IgD-negative memory B cell (primary cell): ENCODE data around the gene CD55. TPM values are rescaled to one million over a fixed set of nuclear protein-coding genes. Genes with fewer than 3 reads are reported as not detected.

Experiments
- H3K27ac Mint-ChIP-seq, 3 donors: one replicate each; pipeline ENCODE4 v1.8.0; 2020 to 2022; ENCODE audit warnings: mild to moderate bottlenecking in 3 of 3, mixed read lengths in 3 of 3, moderate library complexity in 1 of 3
- H3K27me3 Mint-ChIP-seq: one replicate; pipeline ENCODE4 v1.8.0; 2021; ENCODE audit warnings: mixed read lengths
- H3K36me3 Mint-ChIP-seq: one replicate; pipeline ENCODE4 v1.8.0; 2020; ENCODE audit warnings: mild to moderate bottlenecking, mixed read lengths
- H3K4me1 Mint-ChIP-seq, 3 donors: one replicate each; pipeline ENCODE4 v1.8.0; 2020 to 2022; ENCODE audit warnings: mixed read lengths in 3 of 3, mild to moderate bottlenecking in 1 of 3
- H3K4me3 Mint-ChIP-seq, 4 donors: one replicate each; pipeline ENCODE4 v1.8.0; 2020 to 2022; ENCODE audit warnings: mild to moderate bottlenecking in 4 of 4, mixed read lengths in 4 of 4, moderate library complexity in 3 of 4
- H3K9me3 Mint-ChIP-seq, 3 donors: one replicate each; pipeline ENCODE4 v1.8.0; 2020 to 2021; ENCODE audit warnings: mixed read lengths in 3 of 3, mild to moderate bottlenecking in 1 of 3
- polyA plus RNA-seq: library from polyadenylated mRNA; unstranded; fragments of 300-500 nt; fragmentation: Illumina TruSeq; gene quantifications from one replicate; pipeline ENCODE4 v1.2.3, GENCODE V29; 2021

The CD55 gene
- polyA plus RNA-seq, 1 donor from 2014 or later: 111 TPM

DNA sequence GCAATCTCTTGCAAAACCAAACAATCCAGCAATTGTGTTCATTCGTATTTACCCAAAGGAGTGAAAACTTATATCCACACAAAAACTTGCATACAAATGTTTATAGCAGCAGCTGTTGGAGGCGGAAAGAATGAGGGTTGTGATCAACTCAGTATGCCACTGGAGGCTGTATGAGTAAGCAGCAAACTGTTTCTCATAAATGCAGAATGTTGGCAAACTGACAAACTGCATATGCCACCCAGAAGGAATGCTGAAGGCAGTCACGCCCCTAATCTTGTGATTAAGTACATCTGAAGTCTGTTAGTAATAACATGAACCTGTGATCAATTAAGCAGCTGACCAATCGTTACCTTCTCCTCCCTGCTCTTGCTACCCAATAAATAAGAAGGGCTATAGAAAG, 72.1 kb downstream of the CD55 start:
- H3K27ac Mint-ChIP-seq: no peak overlapping the region
- no peaks in the 10 kb centered on the region for H3K36me3 Mint-ChIP-seq
- H3K27me3 Mint-ChIP-seq: no peaks in the 10 kb centered on the region
- no peak overlapping the region for H3K4me3 Mint-ChIP-seq
- H3K9me3 Mint-ChIP-seq: peaks cover 0 to 2% (median 0%) of the 10 kb centered on the region in 3 donors
- peaks cover 4 to 7% (median 4%) of the 10 kb centered on the region in 3 donors for H3K4me1 Mint-ChIP-seq

DNA sequence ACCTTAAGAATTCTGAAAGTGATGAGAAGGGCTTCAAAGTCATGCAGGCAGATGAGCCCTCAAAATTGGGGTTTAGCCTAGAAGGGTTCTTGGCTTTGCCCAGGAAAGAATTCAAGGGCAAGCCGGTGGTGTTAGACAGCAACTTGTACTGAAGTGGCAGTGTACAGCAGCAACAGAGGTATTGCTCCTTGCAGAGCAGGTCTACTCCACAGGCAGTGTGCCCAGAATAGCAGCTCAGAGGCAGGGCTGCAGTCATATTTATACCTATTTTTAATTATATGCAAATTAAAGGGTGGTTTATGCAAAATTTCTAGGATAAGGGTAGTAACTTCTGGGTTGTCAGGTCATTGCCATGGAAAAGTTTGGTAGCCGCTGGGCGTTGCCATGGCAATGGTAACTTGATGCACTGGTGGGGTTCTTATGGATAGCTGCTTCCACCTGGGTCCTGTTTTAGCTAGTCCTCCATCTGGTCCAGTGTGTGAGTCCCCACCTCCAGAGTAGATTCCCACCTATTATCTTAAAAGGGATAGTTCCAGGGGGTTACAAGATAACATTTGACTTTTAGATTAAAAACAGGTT, 74.8 kb downstream of the CD55 start:
- H3K4me3 Mint-ChIP-seq: no peak overlapping the region
- H3K27me3 Mint-ChIP-seq: no peaks in the 10 kb centered on the region
- H3K36me3 Mint-ChIP-seq: peaks cover 1% of the 10 kb centered on the region
- no peak overlapping the region for H3K27ac Mint-ChIP-seq
- H3K9me3 Mint-ChIP-seq: no peaks in the 10 kb centered on the region
- H3K4me1 Mint-ChIP-seq: peaks cover 4 to 7% (median 4%) of the 10 kb centered on the region in 3 donors

DNA sequence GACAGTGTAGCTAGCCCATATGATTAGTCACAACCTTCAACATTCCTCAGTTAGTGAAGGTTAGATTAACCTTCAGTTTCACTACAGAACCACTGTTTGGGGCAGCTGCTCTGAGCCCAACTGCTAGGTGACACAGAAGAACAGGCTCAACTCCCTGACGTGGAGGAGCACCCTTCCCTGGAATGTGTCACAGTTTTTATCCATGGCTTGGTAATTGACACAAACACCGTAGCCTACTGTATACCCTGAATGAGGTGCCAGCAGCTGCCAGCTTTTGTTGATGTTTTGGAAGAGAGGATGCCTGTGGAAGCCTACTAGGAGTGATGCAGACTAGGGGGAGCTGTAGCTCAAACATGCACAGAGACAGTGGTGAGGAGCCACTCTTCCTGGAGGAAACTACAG, 76.0 kb downstream of the CD55 start:
- H3K27ac Mint-ChIP-seq: no peak overlapping the region
- no peaks in the 10 kb centered on the region for H3K9me3 Mint-ChIP-seq
- H3K4me3 Mint-ChIP-seq: no peak overlapping the region

DNA sequence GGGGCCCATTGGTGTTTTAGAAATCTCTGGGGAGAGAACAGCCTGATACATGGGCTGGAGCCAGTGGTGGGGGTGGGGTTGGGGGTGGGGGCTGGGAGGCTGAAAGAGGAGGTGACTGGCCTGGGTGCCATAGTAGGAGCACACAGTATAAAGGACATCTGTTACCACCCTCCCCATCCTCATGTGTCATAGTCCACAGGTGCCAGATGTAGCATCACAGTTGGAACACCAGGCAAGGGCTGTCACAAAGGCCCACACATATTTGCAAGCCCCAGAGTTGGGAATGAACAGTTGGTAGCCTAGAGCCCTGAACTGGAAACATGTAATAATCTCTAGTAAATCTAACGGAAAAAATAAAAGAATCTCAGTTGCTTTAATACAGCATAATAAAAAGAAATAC, 77.5 kb downstream of the CD55 start:
- peaks cover 4 to 7% (median 4%) of the 10 kb centered on the region in 3 donors for H3K4me1 Mint-ChIP-seq
- H3K27me3 Mint-ChIP-seq: no peaks in the 10 kb centered on the region
- H3K9me3 Mint-ChIP-seq: no peaks in the 10 kb centered on the region
- H3K27ac Mint-ChIP-seq: no peak overlapping the region
- H3K36me3 Mint-ChIP-seq: peaks cover 1% of the 10 kb centered on the region
- no peak overlapping the region for H3K4me3 Mint-ChIP-seq

More for the DNA sequence above, 76.0 kb downstream of the CD55 start:
- peaks cover 4 to 7% (median 4%) of the 10 kb centered on the region in 3 donors for H3K4me1 Mint-ChIP-seq
- H3K27me3 Mint-ChIP-seq: no peaks in the 10 kb centered on the region
- H3K36me3 Mint-ChIP-seq: peaks cover 1% of the 10 kb centered on the region

DNA sequence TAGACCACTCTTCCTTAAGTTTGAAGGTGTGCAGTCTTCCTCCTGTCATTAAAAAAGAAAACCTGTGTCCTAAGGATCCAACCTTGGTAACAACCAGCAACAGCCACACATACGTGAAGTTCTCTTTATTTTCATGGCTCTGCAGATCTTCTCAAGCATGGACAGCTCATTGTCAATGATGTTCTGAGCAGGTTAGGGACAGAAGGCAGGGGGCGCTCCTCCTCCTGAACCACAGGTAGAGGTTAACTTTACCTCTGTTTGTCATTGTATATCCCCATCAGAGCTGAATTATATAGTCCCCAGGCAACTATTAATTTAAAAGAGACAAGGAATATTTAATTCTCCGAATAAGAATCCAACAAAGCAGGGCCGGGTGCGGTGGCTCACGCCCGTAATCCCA, 80.1 kb downstream of the CD55 start:
- H3K27me3 Mint-ChIP-seq: no peaks in the 10 kb centered on the region
- H3K27ac Mint-ChIP-seq: no peak overlapping the region
- no peaks in the 10 kb centered on the region for H3K9me3 Mint-ChIP-seq
- H3K4me3 Mint-ChIP-seq: no peak overlapping the region
- peaks cover 1% of the 10 kb centered on the region for H3K36me3 Mint-ChIP-seq
- H3K4me1 Mint-ChIP-seq: peaks cover 3 to 19% (median 7%) of the 10 kb centered on the region in 3 donors

DNA sequence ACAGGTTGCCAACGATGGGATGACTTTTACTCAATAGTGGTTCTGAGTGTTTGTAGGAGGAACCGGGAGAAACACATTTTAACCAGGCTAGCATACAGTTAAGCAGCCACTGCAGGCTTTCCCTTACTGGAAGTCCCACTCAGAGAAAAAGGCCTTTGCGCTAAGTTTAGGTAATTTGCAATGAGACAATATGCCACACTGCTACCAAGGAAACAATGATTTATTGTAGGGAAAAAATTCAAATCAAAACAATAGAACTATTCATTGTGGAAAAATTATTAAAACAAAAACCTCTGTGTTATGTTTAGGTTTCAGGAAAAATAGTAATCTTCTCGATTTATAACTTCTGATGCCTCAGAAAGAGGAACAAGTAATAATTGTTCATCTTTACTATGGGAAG, 81.3 kb downstream of the CD55 start:
- Mint-ChIP-seq H3K9me3 (no peaks in the 10 kb centered on the region), H3K27ac (no peak overlapping the region), H3K4me3 (no peak overlapping the region), H3K27me3 (no peaks in the 10 kb centered on the region), H3K36me3 (peaks cover 1% of the 10 kb centered on the region), H3K4me1 (peaks cover 7 to 24% (median 8%) of the 10 kb centered on the region in 3 donors)

DNA sequence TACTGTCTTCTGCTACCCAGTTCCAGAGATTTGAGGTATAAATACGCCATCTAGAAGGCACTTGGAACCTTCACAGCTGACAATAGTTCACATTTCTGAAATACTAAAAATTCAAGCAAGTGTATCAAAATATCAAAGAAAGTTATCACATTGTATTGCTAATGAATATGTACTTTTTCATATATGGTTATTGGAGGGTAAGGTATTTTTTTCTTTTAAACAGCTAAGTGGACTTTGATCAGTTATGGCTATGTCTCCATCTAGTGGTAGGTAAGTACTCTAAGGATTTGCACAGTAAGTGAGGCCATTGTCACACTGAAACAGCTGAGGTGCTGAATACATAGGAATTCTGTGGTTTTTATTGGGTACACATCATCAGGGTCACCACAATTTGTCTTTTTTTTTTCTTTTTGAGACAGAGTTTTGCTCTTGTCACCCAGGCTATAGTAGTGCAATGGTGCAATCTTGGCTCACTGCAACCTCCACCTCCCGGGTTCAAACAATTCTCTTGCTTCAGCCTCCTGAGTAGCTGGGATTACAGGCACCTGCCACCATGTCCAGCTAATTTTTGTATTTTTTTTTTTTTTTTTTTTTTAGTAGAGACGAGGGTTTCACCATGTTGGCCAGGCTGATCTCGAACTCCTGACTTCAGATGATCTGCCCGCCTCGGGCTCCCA, 83.5 kb downstream of the CD55 start:
- no peaks in the 10 kb centered on the region for H3K27me3 Mint-ChIP-seq
- peaks cover 11 to 34% (median 13%) of the 10 kb centered on the region in 3 donors for H3K4me1 Mint-ChIP-seq
- no peaks in the 10 kb centered on the region for H3K9me3 Mint-ChIP-seq
- H3K36me3 Mint-ChIP-seq: peaks cover 1% of the 10 kb centered on the region
- no peak overlapping the region for H3K27ac Mint-ChIP-seq
- no peak overlapping the region for H3K4me3 Mint-ChIP-seq

DNA sequence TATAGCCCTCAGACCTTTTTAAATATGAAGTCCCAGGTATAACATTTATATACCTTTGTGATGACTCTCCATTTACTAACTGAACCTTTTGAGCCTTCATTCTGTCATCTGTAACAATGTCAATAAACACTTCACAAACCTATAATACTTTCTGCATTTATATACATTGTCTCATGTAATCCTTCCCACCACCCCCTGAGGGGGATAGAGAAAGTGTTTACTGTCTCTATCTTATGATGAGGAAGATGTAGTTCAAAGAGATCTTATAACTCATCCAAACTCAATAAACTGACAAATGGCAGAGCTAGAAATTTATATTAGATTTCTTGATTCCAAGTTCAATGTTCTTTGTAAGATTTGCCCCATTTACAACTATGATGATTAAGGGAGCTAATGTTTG, 84.3 kb downstream of the CD55 start:
- H3K36me3 Mint-ChIP-seq: peaks cover 1% of the 10 kb centered on the region
- H3K9me3 Mint-ChIP-seq: no peaks in the 10 kb centered on the region
- no peak overlapping the region for H3K4me3 Mint-ChIP-seq
- no peaks in the 10 kb centered on the region for H3K27me3 Mint-ChIP-seq
- H3K4me1 Mint-ChIP-seq: peaks cover 11 to 37% (median 13%) of the 10 kb centered on the region in 3 donors
- no peak overlapping the region for H3K27ac Mint-ChIP-seq

DNA sequence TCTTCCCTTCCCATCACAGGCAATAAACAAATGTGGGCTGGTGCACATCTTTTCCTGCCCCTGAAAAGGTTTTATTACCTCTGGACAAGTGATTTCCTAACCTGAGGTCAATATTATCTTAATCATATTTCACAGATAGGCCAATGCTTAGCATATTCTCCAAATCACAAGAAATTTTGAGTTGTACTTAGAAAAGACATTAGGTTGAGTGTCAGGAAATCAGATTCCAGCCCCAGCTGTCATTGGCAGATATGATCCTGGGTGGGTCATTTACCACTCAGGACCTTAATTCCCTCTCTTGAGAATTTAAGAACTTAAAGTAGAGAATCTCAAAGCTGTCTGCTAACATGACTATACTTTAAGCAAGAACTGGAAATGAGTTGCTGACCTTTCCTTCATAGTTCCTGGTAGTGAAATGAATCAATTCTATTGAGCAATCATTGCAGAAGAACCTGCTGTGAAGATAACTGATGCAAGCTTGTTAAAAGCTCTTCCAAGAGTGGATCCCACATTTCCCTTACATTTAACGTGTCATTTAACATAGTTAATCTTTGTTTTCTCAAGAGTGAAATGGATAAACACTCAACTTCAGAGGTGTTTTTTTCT, 86.3 kb downstream of the CD55 start:
- Mint-ChIP-seq H3K27ac (peak overlapping the region in 1 of 3 donors; percentile 23), H3K9me3 (no peaks in the 10 kb centered on the region)

More for the DNA sequence above, 86.3 kb downstream of the CD55 start:
- Mint-ChIP-seq H3K27me3 (no peaks in the 10 kb centered on the region), H3K36me3 (no peaks in the 10 kb centered on the region), H3K4me1 (peaks cover 22 to 49% (median 24%) of the 10 kb centered on the region in 3 donors), H3K4me3 (no peak overlapping the region)

Other genes starting within 250 kb of the CD55 start
- not detected for gene C4BPB, start 232.8 kb upstream of the CD55 start, polyA plus RNA-seq
- not detected for gene C4BPA, start 217.4 kb upstream of the CD55 start, polyA plus RNA-seq
- 44.7 TPM for gene CR2, start 132.7 kb downstream of the CD55 start, polyA plus RNA-seq
- gene CR1, start 174.5 kb downstream of the CD55 start, polyA plus RNA-seq: 37.3 TPM